HG03060 (cell line): ENCODE measurements around the gene NMU.
"Not testable (repeated sequence)": the region's sequence is repeated elsewhere in the genome, so short reads cannot be mapped to it uniquely, and the experiment has no call there.

Experiments used
- ATAC-seq: cut with Tn5 transposase; IDR thresholded peaks from one replicate; pipeline ENCODE4 v1.9.1; 2021; ENCODE audit warnings: low read depth, moderate number of reproducible peaks; ENCODE audit not compliant: unreplicated experiment

Gene NMU

GRCh38 chr4:55568905-55569504 is 67.1 kb downstream of the NMU start:
- no peak for ATAC-seq

GRCh38 chr4:55561889-55562288 is 74.2 kb downstream of the NMU start:
- ATAC-seq = peak; percentile 100

GRCh38 chr4:55560096-55560495 is 76.0 kb downstream of the NMU start:
- ATAC-seq = no peak

GRCh38 chr4:55554453-55555030 is 81.6 kb downstream of the NMU start:
- ATAC-seq = no peak

- ATAC-seq = no peak
Observed at GRCh38 chr4:55553441-55554201, 82.5 kb downstream of the NMU start.

GRCh38 chr4:55551964-55552363 is 84.1 kb downstream of the NMU start:
- not testable (repeated sequence) for ATAC-seq

GRCh38 chr4:55549888-55550287 is 86.2 kb downstream of the NMU start:
- ATAC-seq = no peak

- ATAC-seq = no peak
Observed at GRCh38 chr4:55547918-55548317, 88.2 kb downstream of the NMU start.

GRCh38 chr4:55547466-55547770 is 88.7 kb downstream of the NMU start:
- ATAC-seq = no peak

- peak; percentile 56 for ATAC-seq
Observed at GRCh38 chr4:55546756-55547465, 89.2 kb downstream of the NMU start, which contains the start of gene CLOCK. Gene CLOCK (minus strand): TSS chr4:55546909. CDS start chr4:55482785, 64,124 bp downstream.

- ATAC-seq = no peak
Observed at GRCh38 chr4:55546506-55546755, 89.7 kb downstream of the NMU start.

- no peak for ATAC-seq
Observed at GRCh38 chr4:55545641-55546505, 90.2 kb downstream of the NMU start.
